Endothelial cell of umbilical vein (primary cell): Measurements from ENCODE around the gene SPATA31D3. TPM values are rescaled to one million over a fixed set of nuclear protein-coding genes. Genes with fewer than 3 reads are reported as not detected.

Experiments used
- BruUV-seq: library from RNA; stranded (reverse); fragments of 400-500 nt; replicated peaks from 2 replicates; lab custom pipeline; 2021; lab: Mats Ljungman, UMichigan
- CTCF ChIA-PET: fragments of 300-600, 350-600 bp; sonication (Branson Sonifier 250); formaldehyde crosslinking; loops from one replicate; lab custom pipeline; 2021; ENCODE audit warnings: antibody characterized with exemption, inconsistent platforms; lab: Charles Lee
- POLR2A ChIA-PET: fragments of 300-600, 350-600 bp; sonication (Branson Sonifier 250); formaldehyde crosslinking; loops from one replicate; lab custom pipeline; 2021; ENCODE audit warnings: antibody characterized with exemption, inconsistent platforms; lab: Charles Lee
- DNase-seq: peaks from one replicate; pipeline ENCODE4 v3.0.0-alpha.2; 2011; ENCODE audit warnings: low read depth, low spot score
- FAIRE-seq: peaks from 2 replicates; lab custom pipeline; 2011; peaks lifted over from hg19 to GRCh38; lab: Jason Lieb, UNC
- H2AFZ ChIP-seq: 2 replicates; pipeline ENCODE4 v1.6.0; 2012; ENCODE audit warnings: low read depth, low read length, control low read depth, inconsistent platforms
- H3K27ac ChIP-seq: 2 replicates; pipeline ENCODE4 v1.5.1; 2011; ENCODE audit warnings: low read depth, mild to moderate bottlenecking, control low read depth, low read length, moderate library complexity; ENCODE audit not compliant: insufficient read depth
- H3K27me3 ChIP-seq, 2 experiments: 2 replicates each; pipeline versions ENCODE4 v1.6.0 to v1.6.1; 2011; ENCODE audit warnings: low read length in 2 of 2, mixed read lengths in 1 of 2; ENCODE audit not compliant: control insufficient read depth in 2 of 2, insufficient read depth in 2 of 2
- H3K36me3 ChIP-seq, 2 experiments: 2 replicates in 1 of 2; 3 replicates in 1 of 2; pipeline ENCODE4 v1.5.1; 2011; ENCODE audit warnings: low read length in 2 of 2, mild to moderate bottlenecking in 1 of 2, moderate library complexity in 1 of 2; ENCODE audit not compliant: control insufficient read depth in 2 of 2, insufficient read depth in 2 of 2; ENCODE audit errors: extremely low read depth in 1 of 2
- H3K4me1 ChIP-seq: 3 replicates; pipeline ENCODE4 v1.5.1; 2011; ENCODE audit warnings: mild to moderate bottlenecking, low read length; ENCODE audit not compliant: control insufficient read depth, insufficient read depth; ENCODE audit errors: extremely low read depth
- H3K4me2 ChIP-seq: 2 replicates; pipeline ENCODE4 v1.6.1; 2011; ENCODE audit warnings: low read length, control low read depth, mixed read lengths; ENCODE audit not compliant: insufficient read depth
- H3K4me3 ChIP-seq, 3 experiments: fragments of 200-600 bp in 1 of 3; sonication (generic), shearing (Covaris generic) in 1 of 3; replicated peaks in 1 of 3; 2 replicates each; pipeline ENCODE4 v1.5.1; 2011 to 2016; ENCODE audit warnings: control low read depth in 3 of 3, low read length in 3 of 3, mild to moderate bottlenecking in 2 of 3, inconsistent platforms in 1 of 3, low read depth in 1 of 3, moderate library complexity in 1 of 3; ENCODE audit not compliant: insufficient read depth in 1 of 3
- H3K79me2 ChIP-seq: 2 replicates; pipeline ENCODE4 v1.6.0; 2012; ENCODE audit warnings: low read length, inconsistent platforms; ENCODE audit not compliant: control insufficient read depth, insufficient read depth
- H3K9ac ChIP-seq: replicated peaks from 2 replicates; pipeline ENCODE3; 2011; ENCODE audit warnings: low read length, control low read depth; ENCODE audit not compliant: insufficient read depth; ENCODE audit errors: extremely low read depth
- H3K9me1 ChIP-seq: replicated peaks from 3 replicates; pipeline ENCODE4 v1.6.0; 2011; ENCODE audit warnings: mild to moderate bottlenecking, low read length; ENCODE audit not compliant: control insufficient read depth, insufficient read depth; ENCODE audit errors: extremely low read depth
- H3K9me3 ChIP-seq: replicated peaks from 2 replicates; pipeline ENCODE4 v1.5.1; 2012; ENCODE audit warnings: low read length, inconsistent platforms; ENCODE audit not compliant: control insufficient read depth, insufficient read depth
- H4K20me1 ChIP-seq: replicated peaks from 2 replicates; pipeline ENCODE3; 2011; ENCODE audit warnings: mild to moderate bottlenecking, low read length; ENCODE audit not compliant: control insufficient read depth, insufficient read depth; ENCODE audit errors: extremely low read depth
- EZH2 ChIP-seq: IDR thresholded peaks from 2 replicates; pipeline ENCODE4 v1.6.1; 2012; ENCODE audit warnings: borderline replicate concordance, low read depth, mild to moderate bottlenecking, moderate library complexity, low read length, inconsistent platforms; ENCODE audit not compliant: severe bottlenecking
- FOS ChIP-seq: IDR thresholded peaks from 2 replicates; pipeline ENCODE4 v1.6.1; 2011; ENCODE audit warnings: mild to moderate bottlenecking, low read length, moderate library complexity, borderline replicate concordance; ENCODE audit not compliant: insufficient read depth
- GATA2 ChIP-seq: IDR thresholded peaks from 2 replicates; pipeline ENCODE4 v1.7.0; 2011; ENCODE audit warnings: low read depth, mild to moderate bottlenecking, moderate library complexity, mixed read lengths, low read length; ENCODE audit not compliant: insufficient read length, insufficient read depth
- JUN ChIP-seq: IDR thresholded peaks from 2 replicates; pipeline ENCODE4 v1.6.1; 2011; ENCODE audit warnings: borderline replicate concordance, low read depth; ENCODE audit not compliant: insufficient read length, insufficient read depth
- MAX ChIP-seq: IDR thresholded peaks from 2 replicates; pipeline ENCODE4 v1.6.1; 2011; ENCODE audit not compliant: insufficient read depth, insufficient read length
- MYC ChIP-seq: IDR thresholded peaks from one replicate; pipeline ENCODE4 v1.6.1; 2011; ENCODE audit warnings: mild to moderate bottlenecking, low read depth, low read length
- POLR2A ChIP-seq: IDR thresholded peaks from 2 replicates; pipeline ENCODE4 v1.6.1; 2012; ENCODE audit warnings: low read depth, mild to moderate bottlenecking, control low read depth, low read length
- POLR2AphosphoS5 ChIP-seq: IDR thresholded peaks from 2 replicates; pipeline ENCODE4 v1.6.1; 2012; ENCODE audit warnings: low read depth, mild to moderate bottlenecking, control low read depth, low read length, moderate library complexity; ENCODE audit not compliant: insufficient read depth
- dilution Hi-C: fragments of 300-500 bp; cut with MboI; formaldehyde crosslinking; loops from one replicate; pipeline ENCODE4 v1.15.0; 2019; ENCODE audit warnings: low sequenced_read_pairs; ENCODE audit not compliant: extremely low pct_ligation_motif_present
- intact Hi-C: fragments of 100-400 bp; cut with micrococcal nuclease; formaldehyde crosslinking; loops from one replicate; pipeline ENCODE4 v1.10.0; 2022
- polyA plus RNA-seq, 4 experiments: library from polyadenylated mRNA; depleted of rRNA in 3 of 4; stranded (reverse) in 3 of 4; unstranded in 1 of 4; fragments of >200 nt; gene quantifications; 2 replicates each; pipeline versions ENCODE4 v1.2.1 to v1.2.3, GENCODE V29; 2011 to 2012; ENCODE audit warnings: missing spikeins in 1 of 4
- total RNA-seq: library from RNA; stranded (reverse); gene quantifications from 2 replicates; pipeline ENCODE4 v1.2.3, GENCODE V29; 2021
- TF ChIP-seq, protein P1 (sequence below), 2 donors: IDR thresholded peaks; 1 replicate in 1 of 2; 2 replicates in 1 of 2; pipeline ENCODE4 v1.5.1; 2011; ENCODE audit warnings: low read length in 2 of 2, mild to moderate bottlenecking in 2 of 2, moderate library complexity in 2 of 2, control low read depth in 1 of 2, inconsistent platforms in 1 of 2, low read depth in 1 of 2; ENCODE audit not compliant: insufficient read depth in 1 of 2; ENCODE audit errors: extremely low read depth in 1 of 2

Gene SPATA31D3
- total and polyA plus RNA-seq, 2 donors (not counting 3 experiments of a cell fraction or from before 2014, with no cell fraction given), result not detected

DNA sequence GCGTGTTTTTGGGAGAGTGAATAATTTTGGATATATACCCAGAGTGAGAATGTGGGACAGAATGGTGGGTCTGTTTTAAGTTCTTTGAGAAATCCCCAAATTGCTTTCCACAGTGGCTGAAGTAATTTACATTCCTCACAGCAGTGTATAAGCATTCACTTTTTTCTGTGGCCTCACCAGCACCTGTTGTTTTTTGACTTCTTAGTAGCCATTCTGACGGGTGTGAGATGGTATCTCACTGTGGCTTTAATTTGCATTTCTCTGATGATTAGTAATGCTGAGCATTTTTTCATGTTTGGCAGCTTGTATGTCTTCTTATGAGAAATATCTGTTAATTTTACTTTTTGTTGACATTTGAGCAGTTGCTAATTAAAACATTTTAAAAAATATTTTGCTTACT, 35.9 kb downstream of the SPATA31D3 start:
- no peak for FAIRE-seq
- ChIA-PET CTCF (no interaction called here), POLR2A (no interaction called here)
- Histone ChIP-seq H3K36me3 (no peaks in the 10 kb centered on the region), H3K27me3 (no peaks in the 10 kb centered on the region), H3K9ac (no peak overlapping the region), H4K20me1 (no peaks in the 10 kb centered on the region), H3K9me3 (no peaks in the 10 kb centered on the region), H3K4me1 (no peaks in the 10 kb centered on the region), H3K9me1 (no peaks in the 10 kb centered on the region), H3K27ac (no peak overlapping the region), H2AFZ (no peak overlapping the region), H3K79me2 (no peaks in the 10 kb centered on the region), H3K4me2 (no peak overlapping the region), H3K4me3 (no peak overlapping the region)
- no peak for DNase-seq
- intact Hi-C loops, result no loop called here
- TF ChIP-seq, protein P1, sequence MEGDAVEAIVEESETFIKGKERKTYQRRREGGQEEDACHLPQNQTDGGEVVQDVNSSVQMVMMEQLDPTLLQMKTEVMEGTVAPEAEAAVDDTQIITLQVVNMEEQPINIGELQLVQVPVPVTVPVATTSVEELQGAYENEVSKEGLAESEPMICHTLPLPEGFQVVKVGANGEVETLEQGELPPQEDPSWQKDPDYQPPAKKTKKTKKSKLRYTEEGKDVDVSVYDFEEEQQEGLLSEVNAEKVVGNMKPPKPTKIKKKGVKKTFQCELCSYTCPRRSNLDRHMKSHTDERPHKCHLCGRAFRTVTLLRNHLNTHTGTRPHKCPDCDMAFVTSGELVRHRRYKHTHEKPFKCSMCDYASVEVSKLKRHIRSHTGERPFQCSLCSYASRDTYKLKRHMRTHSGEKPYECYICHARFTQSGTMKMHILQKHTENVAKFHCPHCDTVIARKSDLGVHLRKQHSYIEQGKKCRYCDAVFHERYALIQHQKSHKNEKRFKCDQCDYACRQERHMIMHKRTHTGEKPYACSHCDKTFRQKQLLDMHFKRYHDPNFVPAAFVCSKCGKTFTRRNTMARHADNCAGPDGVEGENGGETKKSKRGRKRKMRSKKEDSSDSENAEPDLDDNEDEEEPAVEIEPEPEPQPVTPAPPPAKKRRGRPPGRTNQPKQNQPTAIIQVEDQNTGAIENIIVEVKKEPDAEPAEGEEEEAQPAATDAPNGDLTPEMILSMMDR (IDR thresholded peaks at IDR 0.05; ENCODE audit: extremely low read depth in 1 of 2, insufficient read depth in 1 of 2, low read depth in 1 of 2, low read length in 2 of 2), result no peak
- no peak for TF ChIP-seq MAX
- TF ChIP-seq POLR2A, result no peak
- TF ChIP-seq GATA2, result no peak
- no peak for TF ChIP-seq MYC
- no peak for TF ChIP-seq FOS
- no peak for TF ChIP-seq JUN
- no peak for TF ChIP-seq POLR2AphosphoS5
- TF ChIP-seq EZH2, result no peak
- dilution Hi-C loops, result no loop called here
- BruUV-seq, result no TSS peak
